ENCODE data around the gene GPR176.

GPR176 gene

DNA sequence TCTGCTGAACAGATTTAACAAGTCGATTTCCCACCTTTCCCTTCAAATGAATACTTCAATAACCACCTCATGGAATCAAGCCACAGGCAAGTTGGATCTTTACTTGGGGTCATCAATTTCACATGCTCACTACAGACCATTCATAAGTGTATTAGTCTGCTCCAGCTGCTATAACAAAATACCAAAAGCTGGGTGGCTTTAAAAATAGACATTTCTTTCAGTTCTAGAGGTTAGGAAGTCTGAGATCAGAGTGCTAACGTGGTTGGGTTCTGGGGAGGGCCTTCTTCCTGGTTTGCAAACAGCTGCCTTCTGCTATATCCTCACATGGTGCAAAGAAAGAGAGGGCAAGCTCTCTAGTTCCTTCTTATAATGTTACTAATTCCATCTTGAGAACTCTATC, 5.1 kb downstream of the GPR176 start:
- TF ChIP-seq, protein P1, sequence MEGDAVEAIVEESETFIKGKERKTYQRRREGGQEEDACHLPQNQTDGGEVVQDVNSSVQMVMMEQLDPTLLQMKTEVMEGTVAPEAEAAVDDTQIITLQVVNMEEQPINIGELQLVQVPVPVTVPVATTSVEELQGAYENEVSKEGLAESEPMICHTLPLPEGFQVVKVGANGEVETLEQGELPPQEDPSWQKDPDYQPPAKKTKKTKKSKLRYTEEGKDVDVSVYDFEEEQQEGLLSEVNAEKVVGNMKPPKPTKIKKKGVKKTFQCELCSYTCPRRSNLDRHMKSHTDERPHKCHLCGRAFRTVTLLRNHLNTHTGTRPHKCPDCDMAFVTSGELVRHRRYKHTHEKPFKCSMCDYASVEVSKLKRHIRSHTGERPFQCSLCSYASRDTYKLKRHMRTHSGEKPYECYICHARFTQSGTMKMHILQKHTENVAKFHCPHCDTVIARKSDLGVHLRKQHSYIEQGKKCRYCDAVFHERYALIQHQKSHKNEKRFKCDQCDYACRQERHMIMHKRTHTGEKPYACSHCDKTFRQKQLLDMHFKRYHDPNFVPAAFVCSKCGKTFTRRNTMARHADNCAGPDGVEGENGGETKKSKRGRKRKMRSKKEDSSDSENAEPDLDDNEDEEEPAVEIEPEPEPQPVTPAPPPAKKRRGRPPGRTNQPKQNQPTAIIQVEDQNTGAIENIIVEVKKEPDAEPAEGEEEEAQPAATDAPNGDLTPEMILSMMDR (IDR thresholded peaks at IDR 0.05; ENCODE audit: low read depth, low read length): no peak
- Histone ChIP-seq H3K4me3 (ENCODE audit: low read depth, low read length) (no peak overlapping the region), H3K9me3 (no peaks in the 10 kb centered on the region), H3K36me3 (no peaks in the 10 kb centered on the region), H3K27me3 (peaks cover 15% of the 10 kb centered on the region), H3K4me1 (no peaks in the 10 kb centered on the region)
- DNase-seq: no peak

GRCh38 chr15:39909007-39909406, 11.1 kb downstream of the GPR176 start:
- H3K9me3 ChIP-seq: no peaks in the 10 kb centered on the region
- H3K27me3 ChIP-seq: no peaks in the 10 kb centered on the region
- H3K4me1 ChIP-seq: peaks cover 23% of the 10 kb centered on the region
- TF ChIP-seq, protein P1 (IDR thresholded peaks at IDR 0.05; ENCODE audit: low read depth, low read length): no peak
- H3K4me3 ChIP-seq (ENCODE audit: low read depth, low read length): no peak overlapping the region
- no peak for DNase-seq
- H3K36me3 ChIP-seq: no peaks in the 10 kb centered on the region

DNA sequence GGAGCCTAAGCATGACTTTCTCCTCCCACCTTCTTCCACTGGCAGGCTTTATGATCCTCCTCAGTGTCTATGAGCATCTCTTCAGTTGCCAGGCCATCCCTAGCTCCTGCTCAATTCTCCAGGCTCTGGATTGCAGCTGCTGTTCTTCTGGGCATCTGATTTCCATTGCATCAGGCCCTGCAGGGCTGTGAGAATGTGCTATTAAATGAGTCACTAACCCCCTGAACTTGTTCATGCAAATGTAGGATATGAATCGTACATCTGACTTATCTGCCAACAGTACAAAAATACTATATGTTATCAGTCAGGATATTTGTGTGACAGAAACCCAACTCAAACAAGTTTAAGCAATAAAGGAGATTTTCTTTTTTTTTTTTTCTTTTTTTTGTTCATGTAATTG, 11.9 kb downstream of the GPR176 start:
- Histone ChIP-seq H3K4me1 (peaks cover 23% of the 10 kb centered on the region), H3K9me3 (no peaks in the 10 kb centered on the region), H3K4me3 (ENCODE audit: low read depth, low read length) (no peak overlapping the region)

GRCh38 chr15:39907216-39907615, 12.8 kb downstream of the GPR176 start:
- TF ChIP-seq, protein P1 (IDR thresholded peaks at IDR 0.05; ENCODE audit: low read depth, low read length): no peak
- Histone ChIP-seq H3K4me1 (peaks cover 23% of the 10 kb centered on the region), H3K9me3 (no peaks in the 10 kb centered on the region), H3K4me3 (ENCODE audit: low read depth, low read length) (peak overlapping the region; percentile 10), H3K36me3 (no peaks in the 10 kb centered on the region), H3K27me3 (no peaks in the 10 kb centered on the region)
- peak; percentile 53 for DNase-seq

More for the DNA sequence above, 11.9 kb downstream of the GPR176 start:
- TF ChIP-seq, protein P1 (IDR thresholded peaks at IDR 0.05; ENCODE audit: low read depth, low read length): no peak
- DNase-seq: peak; percentile 51
- H3K36me3 ChIP-seq: no peaks in the 10 kb centered on the region
- H3K27me3 ChIP-seq: no peaks in the 10 kb centered on the region

DNA sequence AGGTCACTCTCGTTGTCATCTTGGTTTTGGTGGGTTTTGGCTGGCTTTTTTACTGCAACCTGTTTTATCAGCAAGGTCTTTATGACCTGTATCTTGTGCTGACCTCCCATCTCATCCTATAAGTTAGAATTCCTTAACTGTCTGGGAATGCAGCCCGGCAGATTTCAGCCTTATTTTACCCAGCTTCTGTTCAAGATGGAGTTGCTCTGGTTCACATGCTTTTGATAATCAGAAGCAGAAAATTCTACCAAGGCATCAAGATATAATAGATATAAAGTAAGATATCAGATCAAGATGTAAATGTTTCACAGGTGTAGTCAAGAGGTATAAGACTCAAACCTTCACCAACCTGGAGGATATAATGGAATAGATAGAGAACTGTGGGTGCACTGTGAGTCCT, 16.0 kb downstream of the GPR176 start:
- no peak for DNase-seq
- H3K9me3 ChIP-seq: no peaks in the 10 kb centered on the region
- no peak overlapping the region for H3K4me3 ChIP-seq (ENCODE audit: low read depth, low read length)
- H3K4me1 ChIP-seq: peaks cover 23% of the 10 kb centered on the region
- no peaks in the 10 kb centered on the region for H3K36me3 ChIP-seq
- TF ChIP-seq, protein P1 (IDR thresholded peaks at IDR 0.05; ENCODE audit: low read depth, low read length): no peak
- no peaks in the 10 kb centered on the region for H3K27me3 ChIP-seq

GRCh38 chr15:39898317-39898716, 21.7 kb downstream of the GPR176 start:
- TF ChIP-seq, protein P1 (IDR thresholded peaks at IDR 0.05; ENCODE audit: low read depth, low read length): no peak
- Histone ChIP-seq H3K9me3 (no peaks in the 10 kb centered on the region), H3K4me1 (peaks cover 7% of the 10 kb centered on the region), H3K36me3 (no peaks in the 10 kb centered on the region), H3K4me3 (ENCODE audit: low read depth, low read length) (no peak overlapping the region), H3K27me3 (no peaks in the 10 kb centered on the region)
- DNase-seq: no peak
